CD8-positive, alpha-beta memory T cell (primary cell): ENCODE data around the gene MAP3K5. TPM values are rescaled to one million over a fixed set of nuclear protein-coding genes. Genes with fewer than 3 reads are reported as not detected.
A peak's percentile ranks its signal among the peaks of the same experiment; 100 is the strongest.
"Not testable (repeated sequence)": the region's sequence is repeated elsewhere in the genome, so short reads cannot be mapped to it uniquely, and the experiment has no call there.

Source experiments
- CTCF ChIA-PET: fragments of 350-600 bp; sonication (Branson Sonifier 250); formaldehyde crosslinking; loops from one replicate; lab custom pipeline; 2021; ENCODE audit warnings: antibody characterized with exemption; lab: Charles Lee
- POLR2A ChIA-PET: fragments of 350-600 bp; sonication (Branson Sonifier 250); formaldehyde crosslinking; loops from one replicate; lab custom pipeline; 2021; ENCODE audit warnings: antibody characterized with exemption; lab: Charles Lee
- DNase-seq, 5 donors: peaks; one replicate each; pipeline versions ENCODE4 v3.0.0 to v3.0.0-alpha.2; 2020 to 2022; ENCODE audit warnings: mixed read lengths in 1 of 5
- H3K27ac ChIP-seq: one replicate; pipeline ENCODE4 v1.7.0; 2013; ENCODE audit warnings: low read depth, mild to moderate bottlenecking, low read length, moderate library complexity
- H3K27me3 ChIP-seq: 2 replicates; pipeline ENCODE4 v1.7.0; 2013; ENCODE audit warnings: low read length, mild to moderate bottlenecking; ENCODE audit not compliant: insufficient read depth, poor library complexity, severe bottlenecking
- H3K36me3 ChIP-seq: 2 replicates; pipeline ENCODE4 v1.7.0; 2013; ENCODE audit warnings: mild to moderate bottlenecking, low read length, moderate library complexity; ENCODE audit not compliant: insufficient read depth
- H3K4me1 ChIP-seq: 2 replicates; pipeline ENCODE4 v1.7.0; 2013; ENCODE audit warnings: mild to moderate bottlenecking, low read length, moderate library complexity; ENCODE audit not compliant: insufficient read depth
- H3K4me3 ChIP-seq: 2 replicates; pipeline ENCODE4 v1.7.0; 2013; ENCODE audit warnings: mild to moderate bottlenecking, low read length
- H3K9me3 ChIP-seq: 2 replicates; pipeline ENCODE4 v1.7.0; 2013; ENCODE audit warnings: mild to moderate bottlenecking, low read length
- H3K27ac Mint-ChIP-seq, 8 donors: one replicate each; pipeline ENCODE4 v1.8.0; 2020 to 2021; ENCODE audit warnings: mixed read lengths in 8 of 8, mild to moderate bottlenecking in 6 of 8, inconsistent platforms in 3 of 8, moderate library complexity in 3 of 8
- H3K27me3 Mint-ChIP-seq, 2 donors: one replicate each; pipeline ENCODE4 v1.8.0; 2020 to 2021; ENCODE audit warnings: mixed read lengths in 2 of 2, mild to moderate bottlenecking in 1 of 2, moderate library complexity in 1 of 2
- H3K36me3 Mint-ChIP-seq, 3 donors: one replicate each; pipeline ENCODE4 v1.8.0; 2020 to 2021; ENCODE audit warnings: mixed read lengths in 3 of 3, inconsistent platforms in 1 of 3, mild to moderate bottlenecking in 1 of 3
- H3K4me1 Mint-ChIP-seq, 3 donors: one replicate each; pipeline ENCODE4 v1.8.0; 2020 to 2021; ENCODE audit warnings: mixed read lengths in 3 of 3, inconsistent platforms in 1 of 3, mild to moderate bottlenecking in 1 of 3
- H3K4me3 Mint-ChIP-seq, 7 donors: one replicate each; pipeline ENCODE4 v1.8.0; 2020 to 2021; ENCODE audit warnings: mixed read lengths in 7 of 7, mild to moderate bottlenecking in 6 of 7, moderate library complexity in 4 of 7, inconsistent platforms in 2 of 7
- H3K9me3 Mint-ChIP-seq, 5 donors: one replicate each; pipeline ENCODE4 v1.8.0; 2020 to 2022; ENCODE audit warnings: mixed read lengths in 5 of 5, mild to moderate bottlenecking in 3 of 5, moderate library complexity in 2 of 5, inconsistent platforms in 1 of 5
- polyA plus RNA-seq: library from polyadenylated mRNA; unstranded; fragments of 300-500 nt; fragmentation: Illumina TruSeq; gene quantifications from one replicate; pipeline ENCODE4 v1.2.3, GENCODE V29; 2021
- total RNA-seq, 2 experiments: library from RNA; stranded (reverse); gene quantifications; one replicate each; pipeline ENCODE4 v1.2.3, GENCODE V29; 2021

Gene MAP3K5
- total and polyA plus RNA-seq, 3 experiments from 2014 or later: 12.6 to 19.9 (median 12.9) TPM

GRCh38 chr6:136763716-136764516, 28.4 kb downstream of the MAP3K5 start:
- peak overlapping the region; percentile 89 to 97 (median 92) for H3K27ac Mint-ChIP-seq
- Histone ChIP-seq H3K27me3 (no peaks in the 10 kb centered on the region), H3K9me3 (no peaks in the 10 kb centered on the region), H3K36me3 (no peaks in the 10 kb centered on the region), H3K4me3 (peak overlapping the region; percentile 25), H3K4me1 (peaks cover 76% of the 10 kb centered on the region), H3K27ac (no peak overlapping the region)
- H3K4me1 Mint-ChIP-seq: peaks cover 83 to 92% (median 87%) of the 10 kb centered on the region in 3 donors
- DNase-seq: no peak
- H3K9me3 Mint-ChIP-seq: no peaks in the 10 kb centered on the region
- no peaks in the 10 kb centered on the region for H3K27me3 Mint-ChIP-seq
- peak overlapping the region; percentile 50 to 79 (median 74) for H3K4me3 Mint-ChIP-seq
- CTCF ChIA-PET: interaction anchor here (1.4 to 8.1 kb wide), 6 partner anchors 9 to 119 kb away, joined by 3 to 127 read pairs (median 5); partner anchors contain the start of genes MAP3K5 and PEX7
- H3K36me3 Mint-ChIP-seq: no peaks in the 10 kb centered on the region
- POLR2A ChIA-PET: interaction anchor here (0.6 to 3.2 kb wide), 5 partner anchors 9 to 28 kb away, joined by 4 to 27 read pairs (median 7); partner anchors contain the start of gene MAP3K5

GRCh38 chr6:136763255-136763654, 29.0 kb downstream of the MAP3K5 start:
- no peaks in the 10 kb centered on the region for H3K36me3 ChIP-seq

GRCh38 chr6:136762022-136762975, 30.0 kb downstream of the MAP3K5 start:
- peaks cover 69% of the 10 kb centered on the region for H3K4me1 ChIP-seq
- peak overlapping the region; percentile 58 to 97 (median 92) for H3K27ac Mint-ChIP-seq
- peaks cover 75 to 80% (median 75%) of the 10 kb centered on the region in 3 donors for H3K4me1 Mint-ChIP-seq
- ChIA-PET POLR2A (interaction anchor here (1.2 to 2.6 kb wide), 2 partner anchors 30 to 472 kb away, joined by 3 to 22 read pairs; partner anchors contain the start of genes BCLAF1 and MAP3K5), CTCF (interaction anchor here (0.8 to 8.1 kb wide), 5 partner anchors 9 to 118 kb away, joined by 3 to 127 read pairs (median 3); partner anchors contain the start of gene MAP3K5)
- no peaks in the 10 kb centered on the region for H3K9me3 ChIP-seq
- H3K36me3 Mint-ChIP-seq: peaks cover 0 to under 1% (median 0%) of the 10 kb centered on the region in 3 donors
- no peaks in the 10 kb centered on the region for H3K9me3 Mint-ChIP-seq
- H3K4me3 Mint-ChIP-seq: peak overlapping the region; percentile 57 to 87 (median 82)
- no peak for DNase-seq
- H3K36me3 ChIP-seq: no peaks in the 10 kb centered on the region
- no peak overlapping the region for H3K27ac ChIP-seq
- H3K27me3 Mint-ChIP-seq: no peaks in the 10 kb centered on the region
- H3K27me3 ChIP-seq: no peaks in the 10 kb centered on the region
- peak overlapping the region; percentile 16 for H3K4me3 ChIP-seq

More at GRCh38 chr6:136763255-136763654, 29.0 kb downstream of the MAP3K5 start:
- no peaks in the 10 kb centered on the region for H3K27me3 ChIP-seq
- H3K9me3 Mint-ChIP-seq: no peaks in the 10 kb centered on the region
- H3K36me3 Mint-ChIP-seq: no peaks in the 10 kb centered on the region
- H3K4me3 ChIP-seq: no peak overlapping the region
- no peak for DNase-seq
- H3K27me3 Mint-ChIP-seq: no peaks in the 10 kb centered on the region
- no peaks in the 10 kb centered on the region for H3K9me3 ChIP-seq
- H3K27ac ChIP-seq: no peak overlapping the region
- POLR2A ChIA-PET: interaction anchor here (3.2 kb wide), 1 partner anchor 28 kb away, joined by 27 read pairs; the partner anchor contains the start of gene MAP3K5
- H3K4me1 Mint-ChIP-seq: peaks cover 83 to 88% (median 83%) of the 10 kb centered on the region in 3 donors
- peak overlapping the region; percentile 46 to 97 (median 92) for H3K27ac Mint-ChIP-seq
- peak overlapping the region in 6 of 7 donors; percentile 11 to 87 (median 73) for H3K4me3 Mint-ChIP-seq
- CTCF ChIA-PET: interaction anchor here (1.6 to 8.1 kb wide), 5 partner anchors 8 to 119 kb away, joined by 4 to 127 read pairs (median 5); partner anchors contain the start of gene MAP3K5
- H3K4me1 ChIP-seq: peaks cover 76% of the 10 kb centered on the region

- H3K27ac ChIP-seq: no peak overlapping the region
Observed at GRCh38 chr6:136761227-136761922, 30.9 kb downstream of the MAP3K5 start.

GRCh38 chr6:136760781-136761180, 31.5 kb downstream of the MAP3K5 start:
- H3K9me3 Mint-ChIP-seq, H3K27me3 Mint-ChIP-seq, DNase-seq, H3K9me3 ChIP-seq, H3K27me3 ChIP-seq, H3K36me3 Mint-ChIP-seq, H3K36me3 ChIP-seq: not testable (repeated sequence)
- H3K27ac ChIP-seq: peak overlapping the region; percentile 34
- ChIA-PET CTCF (interaction anchor here (1.1 to 8.1 kb wide), 3 partner anchors 22 to 116 kb away, joined by 7 to 127 read pairs (median 31); partner anchors contain the start of gene MAP3K5), POLR2A (interaction anchor here (2.6 kb wide), 1 partner anchor 31 kb away, joined by 22 read pairs; the partner anchor contains the start of gene MAP3K5)
- Mint-ChIP-seq H3K4me1 (peaks cover 73 to 80% (median 74%) of the 10 kb centered on the region in 3 donors), H3K27ac (peak overlapping the region; percentile 58 to 97 (median 92)), H3K4me3 (peak overlapping the region; percentile 57 to 87 (median 82))
- peak overlapping the region; percentile 16 for H3K4me3 ChIP-seq
- peaks cover 54% of the 10 kb centered on the region for H3K4me1 ChIP-seq

More at GRCh38 chr6:136761227-136761922, 30.9 kb downstream of the MAP3K5 start:
- Histone ChIP-seq H3K9me3 (no peaks in the 10 kb centered on the region), H3K27me3 (no peaks in the 10 kb centered on the region), H3K4me1 (peaks cover 60% of the 10 kb centered on the region), H3K4me3 (peak overlapping the region; percentile 16), H3K36me3 (no peaks in the 10 kb centered on the region)
- Mint-ChIP-seq H3K4me1 (peaks cover 75 to 80% (median 75%) of the 10 kb centered on the region in 3 donors), H3K36me3 (peaks cover 0 to 1% (median 0%) of the 10 kb centered on the region in 3 donors), H3K4me3 (peak overlapping the region; percentile 57 to 87 (median 82)), H3K27me3 (no peaks in the 10 kb centered on the region), H3K9me3 (no peaks in the 10 kb centered on the region), H3K27ac (peak overlapping the region; percentile 58 to 97 (median 92))
- ChIA-PET CTCF (interaction anchor here (1.0 to 8.1 kb wide), 4 partner anchors 22 to 117 kb away, joined by 3 to 127 read pairs (median 19); partner anchors contain the start of gene MAP3K5), POLR2A (interaction anchor here (2.6 kb wide), 1 partner anchor 31 kb away, joined by 22 read pairs; the partner anchor contains the start of gene MAP3K5)
- peak in 2 of 5 donors; percentile 30 to 53 for DNase-seq

GRCh38 chr6:136757150-136757549, 35.1 kb downstream of the MAP3K5 start:
- Mint-ChIP-seq H3K27me3 (no peaks in the 10 kb centered on the region), H3K4me1 (peaks cover 67 to 79% (median 73%) of the 10 kb centered on the region in 3 donors), H3K27ac (peak overlapping the region in 5 of 8 donors; percentile 39 to 72 (median 56)), H3K9me3 (no peaks in the 10 kb centered on the region), H3K4me3 (peak overlapping the region in 4 of 7 donors; percentile 14 to 59 (median 49)), H3K36me3 (peaks cover 0 to 5% (median 1%) of the 10 kb centered on the region in 3 donors)
- no peak for DNase-seq
- no peak overlapping the region for H3K27ac ChIP-seq
- no peak overlapping the region for H3K4me3 ChIP-seq
- CTCF ChIA-PET: interaction anchor here (1.6 to 8.1 kb wide), 3 partner anchors 18 to 113 kb away, joined by 4 to 82 read pairs (median 9); partner anchors contain the start of gene MAP3K5
- H3K27me3 ChIP-seq: no peaks in the 10 kb centered on the region
- POLR2A ChIA-PET: no interaction called here
- H3K36me3 ChIP-seq: no peaks in the 10 kb centered on the region
- H3K4me1 ChIP-seq: peaks cover 52% of the 10 kb centered on the region
- no peaks in the 10 kb centered on the region for H3K9me3 ChIP-seq
